SK-N-MC (cell line): ENCODE measurements around the gene HELZ2.

Experiments
- EZH2 ChIP-seq: fragments of 200-600 bp; sonication (generic); IDR thresholded peaks from one replicate; pipeline ENCODE4 v1.6.1; 2017; ENCODE audit warnings: antibody characterized with exemption
- FOXP2 ChIP-seq: optimal IDR thresholded peaks from 2 replicates; pipeline ENCODE3; 2011; ENCODE audit warnings: mild to moderate bottlenecking, moderate library complexity; ENCODE audit not compliant: insufficient read depth; ENCODE audit errors: extremely low read length, control extremely low read depth
- POLR2AphosphoS5 ChIP-seq: IDR thresholded peaks from 2 replicates; pipeline ENCODE4 v1.6.1; 2012; ENCODE audit warnings: mild to moderate bottlenecking, low read depth, low read length, borderline replicate concordance

- TF ChIP-seq POLR2AphosphoS5 (no peak), EZH2 (no peak), FOXP2 (no peak)
Measured at GRCh38 chr20:63620991-63621390, 47.0 kb upstream of the HELZ2 start.
